ENCODE results near the gene C2CD2. TPM values are rescaled to one million over a fixed set of nuclear protein-coding genes. Genes with fewer than 3 reads are reported as not detected.

C2CD2 gene
- total and polyA plus RNA-seq, 2 experiments from 2014 or later = 4.5 to 16.2 TPM

GRCh38 chr21:41856572-41856971 is 97.2 kb downstream of the C2CD2 start:
- H3K9me2 ChIP-seq (ENCODE audit: insufficient read depth) = no peaks in the 10 kb centered on the region
- no peaks in the 10 kb centered on the region for H3K79me2 ChIP-seq (replicated peaks; ENCODE audit: insufficient read depth)
- DNase-seq (ENCODE audit: low spot score) (no peak), ATAC-seq (no peak)
- no peak overlapping the region for H2AFZ ChIP-seq
- H3K4me1 ChIP-seq (ENCODE audit: insufficient read depth) = no peaks in the 10 kb centered on the region
- H4K20me1 ChIP-seq (replicated peaks; ENCODE audit: insufficient read depth) = no peaks in the 10 kb centered on the region; the same call in none of the 2 replicates
- Mint-ChIP-seq H3K4me1 (no peaks in the 10 kb centered on the region; the same call in 1 of the 3 replicates), H3K9me3 (no peaks in the 10 kb centered on the region), H3K27me3 (ENCODE audit: insufficient read depth, low read depth, poor library complexity) (peaks cover 4% of the 10 kb centered on the region), H3K4me3 (no peak overlapping the region), H3K36me3 (ENCODE audit: low read depth) (peaks cover 24% of the 10 kb centered on the region), H3K27ac (no peak overlapping the region)
- no peak overlapping the region for H3K4me3 ChIP-seq
- no peaks in the 10 kb centered on the region for H3F3A ChIP-seq (replicated peaks; ENCODE audit: low read depth)
- H3K27me3 ChIP-seq (ENCODE audit: insufficient read depth) = no peaks in the 10 kb centered on the region
- H3K4me2 ChIP-seq = no peak overlapping the region
- TF ChIP-seq CREB1 (CRISPR knock-in tag; IDR thresholded peaks at IDR 0.05; ENCODE audit: low read depth) = no peak
- no peak for TF ChIP-seq REST (IDR thresholded peaks at IDR 0.05; ENCODE audit: unreplicated experiment)
- no peak for TF ChIP-seq EZH2 (IDR thresholded peaks at IDR 0.05; ENCODE audit: low read depth, unreplicated experiment)
- no peak for TF ChIP-seq ZNF331 (CRISPR knock-in tag; IDR thresholded peaks at IDR 0.05; ENCODE audit: low read depth)
- no peak for TF ChIP-seq JUNB (IDR thresholded peaks at IDR 0.05; ENCODE audit: unreplicated experiment)
- TF ChIP-seq, protein P1, sequence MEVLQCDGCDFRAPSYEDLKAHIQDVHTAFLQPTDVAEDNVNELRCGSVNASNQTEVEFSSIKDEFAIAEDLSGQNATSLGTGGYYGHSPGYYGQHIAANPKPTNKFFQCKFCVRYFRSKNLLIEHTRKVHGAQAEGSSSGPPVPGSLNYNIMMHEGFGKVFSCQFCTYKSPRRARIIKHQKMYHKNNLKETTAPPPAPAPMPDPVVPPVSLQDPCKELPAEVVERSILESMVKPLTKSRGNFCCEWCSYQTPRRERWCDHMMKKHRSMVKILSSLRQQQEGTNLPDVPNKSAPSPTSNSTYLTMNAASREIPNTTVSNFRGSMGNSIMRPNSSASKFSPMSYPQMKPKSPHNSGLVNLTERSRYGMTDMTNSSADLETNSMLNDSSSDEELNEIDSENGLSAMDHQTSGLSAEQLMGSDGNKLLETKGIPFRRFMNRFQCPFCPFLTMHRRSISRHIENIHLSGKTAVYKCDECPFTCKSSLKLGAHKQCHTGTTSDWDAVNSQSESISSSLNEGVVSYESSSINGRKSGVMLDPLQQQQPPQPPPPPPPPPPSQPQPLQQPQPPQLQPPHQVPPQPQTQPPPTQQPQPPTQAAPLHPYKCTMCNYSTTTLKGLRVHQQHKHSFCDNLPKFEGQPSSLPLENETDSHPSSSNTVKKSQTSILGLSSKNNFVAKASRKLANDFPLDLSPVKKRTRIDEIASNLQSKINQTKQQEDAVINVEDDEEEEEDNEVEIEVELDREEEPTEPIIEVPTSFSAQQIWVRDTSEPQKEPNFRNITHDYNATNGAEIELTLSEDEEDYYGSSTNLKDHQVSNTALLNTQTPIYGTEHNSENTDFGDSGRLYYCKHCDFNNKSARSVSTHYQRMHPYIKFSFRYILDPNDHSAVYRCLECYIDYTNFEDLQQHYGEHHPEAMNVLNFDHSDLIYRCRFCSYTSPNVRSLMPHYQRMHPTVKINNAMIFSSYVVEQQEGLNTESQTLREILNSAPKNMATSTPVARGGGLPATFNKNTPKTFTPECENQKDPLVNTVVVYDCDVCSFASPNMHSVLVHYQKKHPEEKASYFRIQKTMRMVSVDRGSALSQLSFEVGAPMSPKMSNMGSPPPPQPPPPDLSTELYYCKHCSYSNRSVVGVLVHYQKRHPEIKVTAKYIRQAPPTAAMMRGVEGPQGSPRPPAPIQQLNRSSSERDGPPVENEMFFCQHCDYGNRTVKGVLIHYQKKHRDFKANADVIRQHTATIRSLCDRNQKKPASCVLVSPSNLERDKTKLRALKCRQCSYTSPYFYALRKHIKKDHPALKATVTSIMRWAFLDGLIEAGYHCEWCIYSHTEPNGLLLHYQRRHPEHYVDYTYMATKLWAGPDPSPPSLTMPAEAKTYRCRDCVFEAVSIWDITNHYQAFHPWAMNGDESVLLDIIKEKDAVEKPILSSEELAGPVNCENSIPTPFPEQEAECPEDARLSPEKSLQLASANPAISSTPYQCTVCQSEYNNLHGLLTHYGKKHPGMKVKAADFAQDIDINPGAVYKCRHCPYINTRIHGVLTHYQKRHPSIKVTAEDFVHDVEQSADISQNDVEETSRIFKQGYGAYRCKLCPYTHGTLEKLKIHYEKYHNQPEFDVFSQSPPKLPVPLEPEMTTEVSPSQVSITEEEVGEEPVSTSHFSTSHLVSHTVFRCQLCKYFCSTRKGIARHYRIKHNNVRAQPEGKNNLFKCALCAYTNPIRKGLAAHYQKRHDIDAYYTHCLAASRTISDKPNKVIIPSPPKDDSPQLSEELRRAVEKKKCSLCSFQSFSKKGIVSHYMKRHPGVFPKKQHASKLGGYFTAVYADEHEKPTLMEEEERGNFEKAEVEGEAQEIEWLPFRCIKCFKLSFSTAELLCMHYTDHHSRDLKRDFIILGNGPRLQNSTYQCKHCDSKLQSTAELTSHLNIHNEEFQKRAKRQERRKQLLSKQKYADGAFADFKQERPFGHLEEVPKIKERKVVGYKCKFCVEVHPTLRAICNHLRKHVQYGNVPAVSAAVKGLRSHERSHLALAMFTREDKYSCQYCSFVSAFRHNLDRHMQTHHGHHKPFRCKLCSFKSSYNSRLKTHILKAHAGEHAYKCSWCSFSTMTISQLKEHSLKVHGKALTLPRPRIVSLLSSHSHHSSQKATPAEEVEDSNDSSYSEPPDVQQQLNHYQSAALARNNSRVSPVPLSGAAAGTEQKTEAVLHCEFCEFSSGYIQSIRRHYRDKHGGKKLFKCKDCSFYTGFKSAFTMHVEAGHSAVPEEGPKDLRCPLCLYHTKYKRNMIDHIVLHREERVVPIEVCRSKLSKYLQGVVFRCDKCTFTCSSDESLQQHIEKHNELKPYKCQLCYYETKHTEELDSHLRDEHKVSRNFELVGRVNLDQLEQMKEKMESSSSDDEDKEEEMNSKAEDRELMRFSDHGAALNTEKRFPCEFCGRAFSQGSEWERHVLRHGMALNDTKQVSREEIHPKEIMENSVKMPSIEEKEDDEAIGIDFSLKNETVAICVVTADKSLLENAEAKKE (CRISPR knock-in tag; IDR thresholded peaks at IDR 0.05) = no peak
- TF ChIP-seq EZH2phosphoT487 (IDR thresholded peaks at IDR 0.05; ENCODE audit: unreplicated experiment) = no peak
- TF ChIP-seq, protein P2, sequence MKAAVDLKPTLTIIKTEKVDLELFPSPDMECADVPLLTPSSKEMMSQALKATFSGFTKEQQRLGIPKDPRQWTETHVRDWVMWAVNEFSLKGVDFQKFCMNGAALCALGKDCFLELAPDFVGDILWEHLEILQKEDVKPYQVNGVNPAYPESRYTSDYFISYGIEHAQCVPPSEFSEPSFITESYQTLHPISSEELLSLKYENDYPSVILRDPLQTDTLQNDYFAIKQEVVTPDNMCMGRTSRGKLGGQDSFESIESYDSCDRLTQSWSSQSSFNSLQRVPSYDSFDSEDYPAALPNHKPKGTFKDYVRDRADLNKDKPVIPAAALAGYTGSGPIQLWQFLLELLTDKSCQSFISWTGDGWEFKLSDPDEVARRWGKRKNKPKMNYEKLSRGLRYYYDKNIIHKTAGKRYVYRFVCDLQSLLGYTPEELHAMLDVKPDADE (IDR thresholded peaks at IDR 0.05) = no peak
- TF ChIP-seq ZNF114 (CRISPR knock-in tag; IDR thresholded peaks at IDR 0.05) = no peak
- TF ChIP-seq STAT1 (IDR thresholded peaks at IDR 0.05; ENCODE audit: unreplicated experiment) = no peak
- TF ChIP-seq POLR2AphosphoS5 (IDR thresholded peaks at IDR 0.05; ENCODE audit: low read depth) = no peak
- no peak for TF ChIP-seq CTCF (conservative IDR thresholded peaks at IDR 0.05; ENCODE audit: low read depth in 2 of 2)
- no peak for TF ChIP-seq NANOG (IDR thresholded peaks at IDR 0.05; ENCODE audit: borderline replicate concordance)
- no peaks in the 10 kb centered on the region for H3K36me3 ChIP-seq (ENCODE audit: insufficient read depth)
- no peak overlapping the region for H3K27ac ChIP-seq (ENCODE audit: low read depth)
